ENCODE results near the gene TAGLN.

The TAGLN gene

GRCh38 chr11:117187799-117188481 lies 11.2 kb upstream of the TAGLN start:
- 95 to 96% methylated on average over 14 to 15 of the region's 16 CpGs for WGBS, 2 experiments (ENCODE audit: insufficient coverage in 2 of 2)
- H3K4me1 ChIP-seq (ENCODE audit: control insufficient read depth, insufficient read depth, low read length, poor library complexity, severe bottlenecking): no peaks in the 10 kb centered on the region
- H3K4me3 ChIP-seq (ENCODE audit: extremely low read depth, insufficient read depth, low read length, poor library complexity, severe bottlenecking): no peak overlapping the region
- H3K27ac ChIP-seq (ENCODE audit: low read depth, low read length, severe bottlenecking): no peak overlapping the region
- no peaks in the 10 kb centered on the region for H3K9me3 ChIP-seq (ENCODE audit: control insufficient read depth, low read length)
- peaks cover 60% of the 10 kb centered on the region for H3K36me3 ChIP-seq (ENCODE audit: control insufficient read depth, insufficient read depth, low read length)

DNA sequence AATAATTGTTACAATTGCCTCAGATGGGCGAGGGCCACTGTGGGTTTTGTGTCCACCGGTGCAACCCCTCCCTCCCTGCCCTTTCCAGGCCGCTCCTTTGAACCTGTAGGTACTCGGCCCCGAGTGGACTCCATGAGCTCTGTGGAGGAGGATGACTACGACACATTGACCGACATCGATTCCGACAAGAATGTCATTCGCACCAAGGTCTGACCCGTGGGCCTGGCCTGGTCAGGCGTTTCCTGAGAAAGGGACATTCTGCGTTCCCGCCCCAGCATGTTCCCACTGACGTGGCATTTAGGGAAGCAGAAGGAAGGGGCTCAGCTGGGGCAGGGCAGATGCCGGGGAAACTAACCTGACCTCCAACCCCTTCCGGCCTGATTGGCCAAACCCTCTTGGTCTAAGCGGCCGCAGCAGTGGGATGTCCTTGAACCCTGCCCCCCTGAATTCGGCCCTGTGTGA lies 10.5 kb upstream of the TAGLN start:
- Histone ChIP-seq H3K9me3 (ENCODE audit: control insufficient read depth, low read length) (no peaks in the 10 kb centered on the region), H3K27ac (ENCODE audit: low read depth, low read length, severe bottlenecking) (no peak overlapping the region), H3K4me1 (ENCODE audit: control insufficient read depth, insufficient read depth, low read length, poor library complexity, severe bottlenecking) (no peaks in the 10 kb centered on the region), H3K36me3 (ENCODE audit: control insufficient read depth, insufficient read depth, low read length) (peaks cover 67% of the 10 kb centered on the region), H3K4me3 (ENCODE audit: extremely low read depth, insufficient read depth, low read length, poor library complexity, severe bottlenecking) (no peak overlapping the region)
- 88 to 90% methylated on average over 16 to 19 of the region's 20 CpGs for WGBS, 2 experiments (ENCODE audit: insufficient coverage in 2 of 2)

- Histone ChIP-seq H3K9me3 (ENCODE audit: control insufficient read depth, low read length) (no peaks in the 10 kb centered on the region), H3K4me1 (ENCODE audit: control insufficient read depth, insufficient read depth, low read length, poor library complexity, severe bottlenecking) (no peaks in the 10 kb centered on the region)
- WGBS, 2 experiments (ENCODE audit: insufficient coverage in 2 of 2): 96 to 98% methylated on average over 16 to 18 of the region's 22 CpGs
These were observed 9.8 kb upstream of the TAGLN start for GRCh38 chr11:117189191-117189940.

GRCh38 chr11:117189941-117190544 lies 9.1 kb upstream of the TAGLN start:
- WGBS, 2 experiments (ENCODE audit: insufficient coverage in 2 of 2): 95 to 96% methylated on average over 6 to 8 of the region's 8 CpGs
- no peak overlapping the region for H3K27ac ChIP-seq (ENCODE audit: low read depth, low read length, severe bottlenecking)
- H3K4me3 ChIP-seq (ENCODE audit: extremely low read depth, insufficient read depth, low read length, poor library complexity, severe bottlenecking): no peak overlapping the region
- no peaks in the 10 kb centered on the region for H3K9me3 ChIP-seq (ENCODE audit: control insufficient read depth, low read length)
- peaks cover 64% of the 10 kb centered on the region for H3K36me3 ChIP-seq (ENCODE audit: control insufficient read depth, insufficient read depth, low read length)
- no peaks in the 10 kb centered on the region for H3K4me1 ChIP-seq (ENCODE audit: control insufficient read depth, insufficient read depth, low read length, poor library complexity, severe bottlenecking)

More at GRCh38 chr11:117189191-117189940, 9.8 kb upstream of the TAGLN start:
- H3K4me3 ChIP-seq (ENCODE audit: extremely low read depth, insufficient read depth, low read length, poor library complexity, severe bottlenecking): no peak overlapping the region
- H3K27ac ChIP-seq (ENCODE audit: low read depth, low read length, severe bottlenecking): no peak overlapping the region
- H3K36me3 ChIP-seq (ENCODE audit: control insufficient read depth, insufficient read depth, low read length): peaks cover 65% of the 10 kb centered on the region

DNA sequence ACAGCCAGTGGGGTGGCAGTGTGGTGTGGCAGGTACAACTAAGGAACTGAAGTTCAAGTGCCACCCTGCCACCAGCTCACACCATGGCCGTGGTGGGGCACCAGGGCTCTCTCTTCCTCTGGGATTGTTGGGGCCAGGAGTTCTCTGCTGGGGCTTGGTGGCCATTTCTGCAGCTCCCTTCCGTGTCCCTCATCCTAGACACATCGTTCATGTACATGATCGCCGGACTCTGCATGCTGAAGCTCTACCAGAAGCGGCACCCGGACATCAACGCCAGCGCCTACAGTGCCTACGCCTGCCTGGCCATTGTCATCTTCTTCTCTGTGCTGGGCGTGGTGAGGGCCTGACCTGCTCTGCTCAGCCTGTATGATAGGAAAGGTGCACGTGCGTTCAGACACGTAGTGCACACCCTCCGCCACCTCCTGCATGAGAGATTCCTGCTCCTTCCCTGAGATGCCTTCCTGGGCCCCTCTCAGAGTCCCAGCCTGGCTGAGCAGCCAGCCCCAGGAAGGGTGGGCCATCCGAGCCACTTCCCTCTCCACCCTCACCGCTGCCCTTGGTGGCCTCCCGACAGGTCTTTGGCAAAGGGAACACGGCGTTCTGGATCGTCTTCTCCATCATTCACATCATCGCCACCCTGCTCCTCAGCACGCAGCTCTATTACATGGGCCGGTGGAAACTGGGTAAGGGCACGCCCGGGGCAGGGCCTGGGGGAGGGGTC lies 7.3 kb upstream of the TAGLN start:
- no peak overlapping the region for H3K4me3 ChIP-seq (ENCODE audit: extremely low read depth, insufficient read depth, low read length, poor library complexity, severe bottlenecking)
- peaks cover 64% of the 10 kb centered on the region for H3K36me3 ChIP-seq (ENCODE audit: control insufficient read depth, insufficient read depth, low read length)
- H3K4me1 ChIP-seq (ENCODE audit: control insufficient read depth, insufficient read depth, low read length, poor library complexity, severe bottlenecking): no peaks in the 10 kb centered on the region
- 96 to 98% methylated on average over 21 to 22 of the region's 26 CpGs for WGBS, 2 experiments (ENCODE audit: insufficient coverage in 2 of 2)
- no peak overlapping the region for H3K27ac ChIP-seq (ENCODE audit: low read depth, low read length, severe bottlenecking)
- no peaks in the 10 kb centered on the region for H3K9me3 ChIP-seq (ENCODE audit: control insufficient read depth, low read length)

GRCh38 chr11:117192401-117192875 lies 6.7 kb upstream of the TAGLN start:
- Histone ChIP-seq H3K9me3 (ENCODE audit: control insufficient read depth, low read length) (no peaks in the 10 kb centered on the region), H3K4me1 (ENCODE audit: control insufficient read depth, insufficient read depth, low read length, poor library complexity, severe bottlenecking) (no peaks in the 10 kb centered on the region), H3K4me3 (ENCODE audit: extremely low read depth, insufficient read depth, low read length, poor library complexity, severe bottlenecking) (no peak overlapping the region), H3K27ac (ENCODE audit: low read depth, low read length, severe bottlenecking) (no peak overlapping the region), H3K36me3 (ENCODE audit: control insufficient read depth, insufficient read depth, low read length) (peaks cover 58% of the 10 kb centered on the region)
- 95% methylated on average over 11 to 14 of the region's 17 CpGs for WGBS, 2 experiments (ENCODE audit: insufficient coverage in 2 of 2)

- WGBS, 2 experiments (ENCODE audit: insufficient coverage in 2 of 2): 94 to 97% methylated on average over 10 to 14 of the region's 15 CpGs
- Histone ChIP-seq H3K9me3 (ENCODE audit: control insufficient read depth, low read length) (no peaks in the 10 kb centered on the region), H3K4me1 (ENCODE audit: control insufficient read depth, insufficient read depth, low read length, poor library complexity, severe bottlenecking) (peaks cover 5% of the 10 kb centered on the region)
These were observed 5.8 kb upstream of the TAGLN start for GRCh38 chr11:117193130-117194020.

DNA sequence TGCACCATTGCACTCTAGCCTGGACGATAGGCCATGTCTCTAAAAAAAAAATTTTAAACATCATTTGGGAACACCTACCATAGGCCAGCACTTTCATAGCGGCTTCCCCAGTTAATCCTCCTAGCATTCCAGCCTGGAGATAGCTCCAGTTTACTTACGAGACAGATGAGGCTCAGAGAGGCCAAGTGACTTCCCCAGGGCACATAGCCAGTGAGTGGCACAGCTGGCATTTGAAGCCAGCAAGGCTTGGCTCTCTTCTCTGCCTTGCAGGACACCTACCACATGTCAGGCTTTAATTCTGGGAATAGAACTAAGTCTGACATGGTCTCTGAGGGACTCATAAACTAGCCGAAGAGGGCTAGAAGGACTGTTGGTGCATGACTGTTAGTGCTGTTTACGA lies 4.9 kb upstream of the TAGLN start:
- Histone ChIP-seq H3K9me3 (ENCODE audit: control insufficient read depth, low read length) (no peaks in the 10 kb centered on the region), H3K36me3 (ENCODE audit: control insufficient read depth, insufficient read depth, low read length) (peaks cover 41% of the 10 kb centered on the region), H3K4me3 (ENCODE audit: extremely low read depth, insufficient read depth, low read length, poor library complexity, severe bottlenecking) (no peak overlapping the region), H3K4me1 (ENCODE audit: control insufficient read depth, insufficient read depth, low read length, poor library complexity, severe bottlenecking) (peaks cover 8% of the 10 kb centered on the region), H3K27ac (ENCODE audit: low read depth, low read length, severe bottlenecking) (no peak overlapping the region)
- WGBS, 2 experiments (ENCODE audit: insufficient coverage in 2 of 2): 89 to 92% methylated on average over 4 to 5 of the region's 5 CpGs

More at GRCh38 chr11:117193130-117194020, 5.8 kb upstream of the TAGLN start:
- H3K36me3 ChIP-seq (ENCODE audit: control insufficient read depth, insufficient read depth, low read length): peaks cover 50% of the 10 kb centered on the region
- no peak overlapping the region for H3K27ac ChIP-seq (ENCODE audit: low read depth, low read length, severe bottlenecking)
- H3K4me3 ChIP-seq (ENCODE audit: extremely low read depth, insufficient read depth, low read length, poor library complexity, severe bottlenecking): no peak overlapping the region

GRCh38 chr11:117195258-117195657 lies 3.9 kb upstream of the TAGLN start:
- no peak overlapping the region for H3K27ac ChIP-seq (ENCODE audit: low read depth, low read length, severe bottlenecking)
- H3K36me3 ChIP-seq (ENCODE audit: control insufficient read depth, insufficient read depth, low read length): peaks cover 32% of the 10 kb centered on the region
- no peak overlapping the region for H3K4me3 ChIP-seq (ENCODE audit: extremely low read depth, insufficient read depth, low read length, poor library complexity, severe bottlenecking)
- H3K4me1 ChIP-seq (ENCODE audit: control insufficient read depth, insufficient read depth, low read length, poor library complexity, severe bottlenecking): peaks cover 8% of the 10 kb centered on the region
- H3K9me3 ChIP-seq (ENCODE audit: control insufficient read depth, low read length): no peaks in the 10 kb centered on the region
- WGBS, 2 experiments (ENCODE audit: insufficient coverage in 2 of 2): 93 to 94% methylated on average over 4 of the region's 4 CpGs

Measured in mesodermal cell (in vitro differentiated cells).